Progenitor cell of endocrine pancreas (in vitro differentiated cells): ENCODE data around the gene LRRC10B. TPM values are rescaled to one million over a fixed set of nuclear protein-coding genes. Genes with fewer than 3 reads are reported as not detected.

Experiments
- DNase-seq: peaks from one replicate; pipeline ENCODE4 v3.0.0; 2021; ENCODE audit warnings: low spot score; ENCODE audit not compliant: unreplicated experiment
- H3K27ac Mint-ChIP-seq: 2 replicates; pipeline ENCODE4 v1.8.0; 2021; ENCODE audit warnings: mild to moderate bottlenecking, moderate library complexity, mixed read lengths
- H3K27me3 Mint-ChIP-seq: 2 replicates; pipeline ENCODE4 v1.8.0; 2021; ENCODE audit warnings: mixed read lengths
- H3K36me3 Mint-ChIP-seq: 2 replicates; pipeline ENCODE4 v1.8.0; 2022; ENCODE audit warnings: mixed read lengths; ENCODE audit not compliant: insufficient read depth
- H3K4me1 Mint-ChIP-seq: 2 replicates; pipeline ENCODE4 v1.8.0; 2021; ENCODE audit warnings: low read depth, mixed read lengths
- H3K4me3 Mint-ChIP-seq: 2 replicates; pipeline ENCODE4 v1.8.0; 2021; ENCODE audit warnings: low read depth, mild to moderate bottlenecking, moderate library complexity, mixed read lengths
- H3K9me3 Mint-ChIP-seq: 2 replicates; pipeline ENCODE4 v1.8.0; 2021; ENCODE audit warnings: low read depth, mixed read lengths
- total RNA-seq: library from RNA; stranded (reverse); gene quantifications from 2 replicates; pipeline ENCODE4 v1.2.1, GENCODE V29; 2021
- TF ChIP-seq, protein P1 (sequence below): fragments of 200-600 bp; sonication (generic); IDR thresholded peaks from one replicate; pipeline ENCODE4 v1.5.0; 2021; ENCODE audit warnings: antibody characterized with exemption, mild to moderate bottlenecking; ENCODE audit not compliant: unreplicated experiment

LRRC10B gene
- total RNA-seq, 1 donor from 2014 or later, result 2.0 TPM

DNA sequence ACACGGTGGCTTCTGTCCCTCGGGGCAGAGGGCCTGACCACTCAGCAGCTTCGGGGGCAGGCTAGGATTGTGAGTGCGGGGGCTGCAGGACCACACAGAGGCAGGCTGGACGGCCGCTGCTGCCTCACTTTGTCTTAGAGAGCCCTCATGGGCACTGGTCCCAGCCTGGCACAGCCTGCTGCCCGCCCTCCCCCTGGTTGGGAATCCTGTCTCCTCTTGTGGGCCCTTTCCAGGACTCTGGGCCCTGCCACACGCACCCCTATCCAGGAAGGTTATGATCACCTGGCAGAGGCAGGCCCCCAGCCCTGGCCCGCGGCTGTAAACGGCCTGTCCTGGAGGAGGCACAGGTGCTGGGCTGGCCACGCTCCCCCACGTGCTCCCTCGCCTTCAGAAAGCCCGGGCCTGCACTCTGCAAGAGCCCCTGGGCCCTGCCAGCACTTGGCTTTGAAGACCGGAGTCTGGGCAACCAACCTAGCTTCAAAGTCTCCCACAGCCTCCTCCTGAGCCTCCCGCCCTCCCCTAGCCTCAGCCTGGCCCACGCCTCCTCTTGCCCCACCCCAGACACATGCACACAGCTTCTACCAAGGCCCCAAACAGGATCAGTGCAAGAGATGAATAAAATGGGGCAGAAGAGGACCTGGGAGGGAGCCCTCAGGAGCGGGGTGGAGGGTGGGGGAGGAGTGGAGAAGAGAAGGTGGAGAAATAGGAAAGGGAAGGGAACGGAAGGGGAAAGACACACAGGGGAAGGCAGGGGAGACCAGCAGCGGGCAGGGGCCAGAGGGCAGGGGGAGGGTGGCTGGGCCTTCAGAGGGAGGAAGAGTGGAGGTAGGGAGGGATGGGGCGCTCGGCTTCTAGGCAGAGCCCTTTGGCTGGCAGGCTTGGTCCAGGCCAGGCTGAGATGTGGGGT is 41.4 kb downstream of the LRRC10B start:
- Mint-ChIP-seq H3K27me3 (peaks cover 27% of the 10 kb centered on the region), H3K27ac (no peak overlapping the region), H3K36me3 (no peaks in the 10 kb centered on the region), H3K4me1 (peaks cover 5% of the 10 kb centered on the region), H3K4me3 (no peak overlapping the region), H3K9me3 (no peaks in the 10 kb centered on the region)
- TF ChIP-seq, protein P1, sequence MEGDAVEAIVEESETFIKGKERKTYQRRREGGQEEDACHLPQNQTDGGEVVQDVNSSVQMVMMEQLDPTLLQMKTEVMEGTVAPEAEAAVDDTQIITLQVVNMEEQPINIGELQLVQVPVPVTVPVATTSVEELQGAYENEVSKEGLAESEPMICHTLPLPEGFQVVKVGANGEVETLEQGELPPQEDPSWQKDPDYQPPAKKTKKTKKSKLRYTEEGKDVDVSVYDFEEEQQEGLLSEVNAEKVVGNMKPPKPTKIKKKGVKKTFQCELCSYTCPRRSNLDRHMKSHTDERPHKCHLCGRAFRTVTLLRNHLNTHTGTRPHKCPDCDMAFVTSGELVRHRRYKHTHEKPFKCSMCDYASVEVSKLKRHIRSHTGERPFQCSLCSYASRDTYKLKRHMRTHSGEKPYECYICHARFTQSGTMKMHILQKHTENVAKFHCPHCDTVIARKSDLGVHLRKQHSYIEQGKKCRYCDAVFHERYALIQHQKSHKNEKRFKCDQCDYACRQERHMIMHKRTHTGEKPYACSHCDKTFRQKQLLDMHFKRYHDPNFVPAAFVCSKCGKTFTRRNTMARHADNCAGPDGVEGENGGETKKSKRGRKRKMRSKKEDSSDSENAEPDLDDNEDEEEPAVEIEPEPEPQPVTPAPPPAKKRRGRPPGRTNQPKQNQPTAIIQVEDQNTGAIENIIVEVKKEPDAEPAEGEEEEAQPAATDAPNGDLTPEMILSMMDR, result no peak
- DNase-seq, result no peak

DNA sequence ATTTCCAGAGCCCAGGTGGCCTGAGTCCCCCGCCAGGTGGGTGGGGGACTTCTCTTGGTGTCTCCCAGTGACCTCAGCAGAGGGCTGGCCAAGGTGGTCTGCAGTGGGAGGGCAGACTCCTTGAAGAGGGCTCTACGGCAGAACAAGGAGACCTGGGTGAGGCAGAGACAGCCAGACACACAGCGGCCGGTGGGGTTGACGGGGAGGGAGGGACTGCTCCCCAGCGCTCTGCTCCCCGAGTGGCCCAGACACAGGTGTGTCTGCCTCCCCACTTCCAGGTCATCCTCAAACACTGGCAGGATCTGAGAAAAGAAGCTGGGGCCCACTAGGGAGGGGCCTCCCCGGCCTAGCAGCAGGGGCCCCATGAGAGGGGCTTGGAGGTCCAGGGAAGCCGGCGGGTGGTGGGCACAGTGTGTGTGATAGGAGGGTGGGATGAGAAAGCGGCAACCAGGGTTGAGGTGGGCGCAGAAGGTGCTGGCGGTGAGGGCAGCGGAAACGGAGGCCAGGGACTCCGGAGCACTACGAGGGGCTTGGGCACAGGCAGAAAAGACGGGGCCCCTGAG is 42.2 kb downstream of the LRRC10B start:
- TF ChIP-seq, protein P1, result no peak
- Mint-ChIP-seq H3K27me3 (peaks cover 32% of the 10 kb centered on the region), H3K4me1 (peaks cover 8% of the 10 kb centered on the region), H3K36me3 (no peaks in the 10 kb centered on the region), H3K9me3 (no peaks in the 10 kb centered on the region), H3K4me3 (no peak overlapping the region), H3K27ac (no peak overlapping the region)
- no peak for DNase-seq

DNA sequence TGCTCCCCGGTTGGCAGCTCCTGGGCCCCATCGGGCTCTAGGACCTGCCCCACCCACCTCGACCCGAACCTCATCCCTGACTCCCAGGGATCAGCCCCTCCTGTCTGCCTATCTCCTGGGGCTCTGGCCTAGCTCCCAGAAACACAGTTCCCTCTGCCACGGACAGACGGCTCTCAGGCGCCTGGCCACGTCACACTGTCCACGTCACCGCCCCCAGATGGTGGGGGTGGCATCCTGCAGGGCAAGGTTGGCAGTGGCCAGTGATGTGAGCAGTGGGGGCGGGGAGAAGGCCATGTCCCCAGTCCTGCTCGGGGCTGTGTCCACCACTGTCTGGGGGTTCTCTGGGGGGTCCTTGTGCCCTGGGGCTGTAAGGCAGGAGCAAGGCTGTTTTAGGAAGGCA is 43.1 kb downstream of the LRRC10B start:
- H3K4me3 Mint-ChIP-seq, result no peak overlapping the region
- no peak overlapping the region for H3K27ac Mint-ChIP-seq
- peaks cover 39% of the 10 kb centered on the region for H3K27me3 Mint-ChIP-seq
- no peaks in the 10 kb centered on the region for H3K36me3 Mint-ChIP-seq
- no peak for DNase-seq
- TF ChIP-seq, protein P1, result no peak
- H3K4me1 Mint-ChIP-seq, result peaks cover 8% of the 10 kb centered on the region
- H3K9me3 Mint-ChIP-seq, result no peaks in the 10 kb centered on the region

DNA sequence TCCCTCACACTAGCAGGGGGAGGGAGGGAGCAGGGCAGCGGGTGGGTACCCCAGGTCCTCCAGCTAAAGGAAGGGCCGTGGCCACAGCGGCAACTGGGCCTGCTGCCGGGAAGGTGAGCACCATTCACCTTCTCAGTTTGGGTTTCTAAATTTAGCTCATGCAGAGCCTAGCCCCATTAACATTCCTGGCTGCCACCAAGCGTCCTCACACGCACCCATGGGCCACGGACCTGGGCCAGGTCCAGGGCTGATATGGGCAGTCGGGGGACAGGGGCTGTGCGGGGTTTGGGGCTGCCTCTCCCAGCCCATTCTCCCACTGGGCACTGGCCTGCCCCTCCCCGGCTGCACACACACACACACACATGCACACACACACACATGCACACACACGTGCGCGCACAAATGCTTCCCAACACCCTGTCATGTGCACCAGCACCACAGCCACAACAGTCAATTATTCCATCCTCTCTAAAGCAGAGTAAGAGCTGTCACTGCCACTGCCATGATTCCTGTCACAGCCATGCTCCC is 43.6 kb downstream of the LRRC10B start:
- no peak overlapping the region for H3K4me3 Mint-ChIP-seq
- H3K9me3 Mint-ChIP-seq, result no peaks in the 10 kb centered on the region
- TF ChIP-seq, protein P1, result no peak
- no peak overlapping the region for H3K27ac Mint-ChIP-seq
- H3K4me1 Mint-ChIP-seq, result peaks cover 8% of the 10 kb centered on the region
- peaks cover 45% of the 10 kb centered on the region for H3K27me3 Mint-ChIP-seq
- DNase-seq, result no peak
- H3K36me3 Mint-ChIP-seq, result no peaks in the 10 kb centered on the region

DNA sequence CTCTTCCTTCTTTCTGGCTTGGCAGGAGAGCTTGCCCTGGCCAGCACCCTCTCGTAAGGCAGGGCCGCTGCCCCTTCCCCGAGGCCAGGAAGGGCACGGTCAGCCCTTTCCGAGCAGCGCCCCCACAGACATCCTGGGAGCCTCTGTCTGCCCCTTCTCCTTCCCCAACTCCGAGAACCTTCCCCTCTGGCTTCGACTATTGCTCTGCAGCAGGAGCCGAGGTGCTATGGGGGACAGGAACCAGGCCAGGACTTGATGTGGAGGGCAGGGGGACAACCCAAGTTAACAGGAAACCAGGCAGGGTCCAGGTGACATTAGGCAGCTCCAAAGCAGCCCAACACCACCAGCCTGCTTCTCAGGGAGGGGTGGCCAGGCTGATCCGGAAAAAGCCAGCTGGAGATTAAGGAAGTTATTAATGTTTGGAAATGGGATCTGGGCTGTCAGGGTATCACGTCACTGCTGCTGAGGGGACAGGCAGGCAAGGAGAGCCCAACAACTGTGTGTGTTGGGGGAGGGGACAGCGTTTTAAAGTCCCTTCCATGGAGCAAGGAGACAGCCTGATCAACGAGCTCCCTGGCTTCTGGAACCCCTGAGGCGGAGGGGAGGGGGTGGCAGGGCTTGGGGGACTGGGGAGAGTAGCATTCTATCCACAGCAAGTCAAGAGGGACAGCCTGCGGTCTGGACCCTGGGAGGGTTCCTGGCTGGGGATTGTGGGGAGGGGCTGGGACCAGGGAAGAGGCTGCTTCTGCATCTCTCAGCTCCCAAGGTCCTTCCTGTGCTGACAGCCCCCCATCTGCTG is 45.0 kb downstream of the LRRC10B start:
- Mint-ChIP-seq H3K4me3 (no peak overlapping the region), H3K27me3 (peaks cover 48% of the 10 kb centered on the region)

More for the DNA sequence above, 45.0 kb downstream of the LRRC10B start:
- peaks cover 10% of the 10 kb centered on the region for H3K4me1 Mint-ChIP-seq
- TF ChIP-seq, protein P1, result no peak
- no peaks in the 10 kb centered on the region for H3K9me3 Mint-ChIP-seq
- no peak for DNase-seq
- H3K36me3 Mint-ChIP-seq, result no peaks in the 10 kb centered on the region
- H3K27ac Mint-ChIP-seq, result no peak overlapping the region
